GM21390 (cell line): ENCODE measurements around the gene ZC3H18.

Source experiments
- ATAC-seq: cut with Tn5 transposase; IDR thresholded peaks from one replicate; pipeline ENCODE4 v1.9.1; 2021; ENCODE audit not compliant: unreplicated experiment

The ZC3H18 gene

GRCh38 chr16:88548985-88549384 lies 21.2 kb upstream of the ZC3H18 start:
- no peak for ATAC-seq

- no peak for ATAC-seq
These were observed 20.4 kb upstream of the ZC3H18 start for GRCh38 chr16:88549671-88550245.

DNA sequence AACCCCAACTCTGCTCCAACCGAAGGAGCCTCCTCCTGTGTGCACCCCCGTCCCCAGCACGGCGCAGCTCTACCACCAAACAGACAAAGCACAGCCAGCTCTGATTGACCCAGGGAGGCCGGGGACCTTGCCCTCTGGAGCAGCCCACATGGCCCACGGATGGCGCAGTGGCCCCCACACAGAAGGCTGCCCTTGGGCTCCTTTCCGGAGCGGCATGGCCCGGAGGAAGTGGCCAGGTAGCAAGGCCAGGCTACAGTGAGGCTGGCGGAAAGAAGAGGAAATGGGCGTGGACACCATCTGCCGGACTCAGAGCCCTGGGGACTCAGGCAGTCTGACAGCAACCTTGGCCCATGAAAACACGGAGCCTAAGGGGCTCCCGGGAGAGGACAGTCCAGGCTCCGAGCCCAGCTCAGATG lies 19.9 kb upstream of the ZC3H18 start:
- ATAC-seq = no peak

GRCh38 chr16:88552166-88552565 lies 18.0 kb upstream of the ZC3H18 start:
- no peak for ATAC-seq

DNA sequence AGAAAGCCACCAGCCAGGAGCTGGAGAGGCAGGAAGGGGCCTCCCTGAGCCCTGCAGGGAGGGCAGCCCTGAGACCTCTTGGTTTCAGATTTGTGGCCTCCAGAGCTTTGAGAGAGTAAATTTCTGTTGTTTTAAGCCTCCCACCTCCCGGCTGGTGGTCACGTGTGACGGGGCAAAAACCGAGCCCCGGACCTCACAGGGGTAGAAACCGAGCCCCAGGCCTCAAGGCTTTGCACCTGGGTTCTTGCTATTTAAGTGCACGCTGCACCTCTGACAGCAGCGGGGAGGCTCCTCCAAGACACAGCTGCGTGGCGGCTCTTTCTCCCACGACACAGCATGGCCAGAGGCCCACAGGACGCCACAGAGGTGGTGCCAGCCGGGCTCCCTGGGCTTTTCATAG lies 17.4 kb upstream of the ZC3H18 start:
- no peak for ATAC-seq

GRCh38 chr16:88553739-88554138 lies 16.5 kb upstream of the ZC3H18 start:
- ATAC-seq = no peak

DNA sequence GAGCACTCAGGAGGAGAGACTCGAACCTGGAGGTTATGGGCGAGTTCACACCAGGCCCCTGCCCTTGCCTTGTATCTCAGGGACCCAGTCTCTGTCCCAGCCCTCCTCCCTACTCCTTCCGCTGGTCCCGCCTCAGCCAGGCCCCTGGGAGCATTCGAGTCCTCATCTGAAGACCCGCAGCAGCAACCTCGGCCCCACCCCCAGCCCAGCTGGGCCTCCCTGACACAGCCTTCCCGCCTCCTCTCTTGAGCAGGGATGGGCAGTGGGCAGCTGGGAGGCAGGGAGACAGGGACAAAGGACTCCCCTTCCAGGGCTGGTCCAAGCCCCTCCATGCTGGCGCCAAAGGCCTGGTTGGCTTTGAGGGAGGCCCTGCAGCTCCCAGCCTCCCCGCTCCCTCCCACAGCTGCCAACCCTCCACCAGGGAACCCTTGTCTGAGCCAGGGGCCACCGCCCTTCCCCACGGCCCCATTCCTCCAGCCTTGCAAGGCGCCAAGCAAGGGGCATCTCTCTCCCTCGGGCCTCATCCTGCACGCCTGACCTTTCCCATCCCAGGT lies 15.4 kb upstream of the ZC3H18 start:
- ATAC-seq = no peak

DNA sequence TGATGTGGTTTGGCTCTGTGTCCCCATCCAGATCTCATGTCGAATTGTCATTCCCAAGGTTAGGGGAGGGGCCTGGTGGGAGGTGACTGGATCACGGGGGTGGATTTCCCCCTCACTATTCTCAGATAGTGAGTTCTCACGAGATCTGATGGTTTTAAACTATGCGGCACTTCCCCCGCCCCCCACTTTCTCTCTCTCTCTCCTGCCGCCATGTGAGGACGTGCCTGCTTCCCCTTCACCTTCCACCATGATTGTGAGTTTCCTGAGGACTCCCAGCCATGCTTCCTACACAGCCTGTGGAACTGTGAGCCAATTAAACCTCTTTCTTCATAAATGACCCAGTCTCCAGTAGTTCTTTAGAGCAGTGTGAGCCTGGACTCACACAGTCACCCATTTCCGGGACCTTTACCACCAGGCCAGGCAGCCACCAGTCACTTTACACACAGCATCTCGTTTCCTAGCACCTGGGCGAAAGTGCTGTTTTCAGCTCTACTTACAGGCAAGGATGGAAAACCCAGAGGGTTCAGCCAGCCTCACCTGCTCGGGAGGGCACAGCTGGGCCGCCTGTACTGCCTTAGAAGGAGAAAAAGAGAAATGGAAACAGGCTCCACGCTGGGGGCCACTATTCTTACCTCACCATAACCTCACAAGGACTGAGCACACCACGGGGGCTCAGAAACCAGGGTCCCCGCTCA lies 13.8 kb upstream of the ZC3H18 start:
- ATAC-seq = no peak

DNA sequence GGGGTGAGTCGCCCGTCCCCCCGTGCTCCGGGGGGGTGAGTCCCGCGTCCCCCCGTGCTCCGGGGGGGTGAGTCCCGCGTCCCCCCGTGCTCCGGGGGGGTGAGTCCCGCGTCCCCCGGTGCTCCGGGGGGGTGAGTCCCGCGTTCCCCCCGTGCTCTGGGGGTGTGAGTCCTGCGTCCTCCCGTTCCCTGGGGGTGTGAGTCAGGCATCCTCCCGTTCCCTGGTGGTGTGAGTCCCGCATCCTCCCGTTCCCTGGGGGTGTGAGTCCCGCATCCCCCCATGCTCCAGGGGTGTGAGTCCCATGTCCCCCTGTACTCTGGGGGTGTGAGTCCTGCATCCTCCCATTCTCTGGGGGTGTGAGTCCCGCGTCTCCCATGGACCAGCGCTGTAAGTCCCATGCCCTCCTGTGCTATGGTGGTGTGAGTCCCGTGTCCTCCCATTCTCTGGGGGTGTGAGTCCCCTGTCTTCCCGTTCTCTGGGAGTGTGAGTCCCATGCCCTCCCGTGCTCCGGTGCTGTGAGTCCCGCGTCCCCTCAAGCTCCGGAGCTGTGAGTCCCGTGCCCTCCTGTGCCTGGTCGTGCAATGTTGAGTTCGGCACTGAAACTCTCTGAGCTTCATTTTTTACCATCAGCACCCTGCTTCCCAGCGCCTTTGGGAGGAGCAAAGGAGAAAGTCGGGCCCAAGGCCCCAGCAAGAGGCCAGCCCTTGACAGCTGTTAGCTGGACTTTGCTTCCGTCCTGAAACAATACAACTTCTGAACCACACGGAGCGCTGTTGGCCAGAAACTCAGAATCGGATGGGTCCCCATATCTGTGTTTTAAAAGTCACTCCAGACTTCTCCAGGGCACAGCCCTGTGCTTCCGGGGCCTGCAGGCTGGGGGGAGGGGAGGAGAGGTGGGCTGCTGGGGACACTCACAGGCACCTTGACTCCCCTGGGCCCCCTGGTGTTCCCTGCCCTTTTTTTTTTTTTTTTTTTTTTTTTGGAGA lies 11.5 kb upstream of the ZC3H18 start:
- no peak for ATAC-seq

DNA sequence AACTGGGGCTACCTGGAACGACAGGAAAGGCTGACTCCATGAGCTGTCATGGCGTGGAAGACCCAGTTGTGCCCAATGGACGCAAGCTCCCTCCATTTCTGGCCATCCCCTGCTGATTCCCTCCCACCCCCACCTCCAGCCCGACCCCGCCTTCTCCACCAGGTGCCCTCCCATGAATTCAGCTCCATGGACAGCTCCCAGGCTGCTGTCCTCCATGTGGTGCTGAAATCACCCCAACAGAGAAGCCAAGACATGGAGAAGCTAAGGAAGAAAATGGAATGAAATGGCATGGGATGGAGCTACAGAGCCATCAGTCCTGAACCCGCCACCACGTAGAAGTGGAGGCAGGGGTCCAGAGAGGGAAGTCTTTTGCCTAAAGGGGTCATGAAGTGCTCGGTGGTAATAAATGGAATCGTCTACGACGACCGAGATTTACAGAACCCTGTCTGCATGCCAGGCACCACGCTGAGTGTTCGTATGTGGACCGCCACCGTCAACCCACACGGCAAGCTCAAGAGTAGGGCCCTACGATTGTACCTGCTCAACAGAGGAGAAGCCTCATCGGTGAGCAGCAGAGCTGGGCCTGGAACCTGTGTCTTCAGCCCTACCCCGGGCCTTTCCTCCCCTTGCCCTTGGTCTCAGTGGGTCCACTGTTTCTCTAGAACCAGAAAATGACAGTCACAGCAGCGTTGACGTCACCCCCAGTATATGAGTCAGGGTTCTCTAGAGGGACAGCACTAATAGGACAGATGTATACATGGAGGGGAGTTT lies 9.3 kb upstream of the ZC3H18 start:
- ATAC-seq = no peak

DNA sequence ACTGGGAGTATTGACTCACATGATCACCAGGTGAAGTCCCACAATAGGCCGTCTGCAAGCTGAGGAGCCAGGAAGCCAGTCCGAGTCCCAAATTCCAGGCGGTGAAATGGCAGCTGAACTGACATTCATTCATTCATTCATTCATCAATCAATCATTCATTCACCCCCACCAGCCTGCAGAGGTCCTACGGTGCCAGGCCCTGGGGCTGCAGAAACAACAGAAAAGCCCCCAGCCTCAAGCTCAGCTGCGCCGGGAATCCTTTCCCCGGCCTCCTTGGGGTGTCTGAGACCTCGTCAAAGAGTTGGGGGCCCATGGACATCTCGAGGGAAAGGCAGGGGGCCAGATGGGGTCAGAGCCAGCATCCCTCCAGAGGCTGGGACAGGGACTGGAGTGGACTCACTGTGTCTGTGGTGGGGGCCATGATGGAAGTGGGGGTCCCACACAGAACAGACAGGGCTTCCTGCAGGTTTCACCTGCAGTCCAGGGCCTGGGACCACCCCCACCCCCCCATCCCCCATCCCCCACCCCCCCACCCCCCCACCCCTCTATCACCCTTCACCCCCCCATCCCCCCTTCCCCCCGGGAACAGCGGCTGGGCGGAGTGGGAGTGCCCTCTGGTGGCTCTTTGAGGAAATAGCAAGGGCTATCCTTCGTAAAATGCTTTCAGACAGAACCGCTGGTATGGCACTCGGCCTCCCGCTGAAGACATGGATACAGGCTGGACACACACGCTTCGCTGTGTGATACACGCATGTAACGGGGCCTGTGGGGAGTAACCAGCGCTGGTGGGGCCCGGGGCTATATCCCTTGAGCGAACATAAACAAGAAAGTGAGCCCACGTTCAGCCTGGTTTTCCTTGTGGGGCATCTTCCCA lies 8.5 kb upstream of the ZC3H18 start:
- ATAC-seq = no peak

DNA sequence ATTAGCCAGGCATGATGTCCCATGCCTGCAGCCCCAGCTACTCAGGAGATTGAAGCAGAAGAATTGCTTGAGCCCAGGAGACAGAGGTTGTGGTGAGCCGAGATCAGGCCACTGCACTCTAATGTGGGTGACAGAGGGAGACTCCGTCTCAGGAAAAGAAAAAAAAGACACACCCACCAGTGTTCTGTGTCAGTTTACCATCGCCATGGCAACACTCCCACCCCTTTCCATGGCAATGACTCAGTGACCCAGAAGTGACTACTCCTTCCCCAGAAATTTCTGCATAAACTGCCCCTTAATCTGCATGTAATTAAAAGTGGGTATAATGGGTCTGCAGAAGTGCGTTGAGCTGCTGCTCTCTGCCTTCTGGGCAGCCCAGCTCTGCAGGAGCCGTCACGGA lies 4.0 kb upstream of the ZC3H18 start:
- ATAC-seq = no peak

DNA sequence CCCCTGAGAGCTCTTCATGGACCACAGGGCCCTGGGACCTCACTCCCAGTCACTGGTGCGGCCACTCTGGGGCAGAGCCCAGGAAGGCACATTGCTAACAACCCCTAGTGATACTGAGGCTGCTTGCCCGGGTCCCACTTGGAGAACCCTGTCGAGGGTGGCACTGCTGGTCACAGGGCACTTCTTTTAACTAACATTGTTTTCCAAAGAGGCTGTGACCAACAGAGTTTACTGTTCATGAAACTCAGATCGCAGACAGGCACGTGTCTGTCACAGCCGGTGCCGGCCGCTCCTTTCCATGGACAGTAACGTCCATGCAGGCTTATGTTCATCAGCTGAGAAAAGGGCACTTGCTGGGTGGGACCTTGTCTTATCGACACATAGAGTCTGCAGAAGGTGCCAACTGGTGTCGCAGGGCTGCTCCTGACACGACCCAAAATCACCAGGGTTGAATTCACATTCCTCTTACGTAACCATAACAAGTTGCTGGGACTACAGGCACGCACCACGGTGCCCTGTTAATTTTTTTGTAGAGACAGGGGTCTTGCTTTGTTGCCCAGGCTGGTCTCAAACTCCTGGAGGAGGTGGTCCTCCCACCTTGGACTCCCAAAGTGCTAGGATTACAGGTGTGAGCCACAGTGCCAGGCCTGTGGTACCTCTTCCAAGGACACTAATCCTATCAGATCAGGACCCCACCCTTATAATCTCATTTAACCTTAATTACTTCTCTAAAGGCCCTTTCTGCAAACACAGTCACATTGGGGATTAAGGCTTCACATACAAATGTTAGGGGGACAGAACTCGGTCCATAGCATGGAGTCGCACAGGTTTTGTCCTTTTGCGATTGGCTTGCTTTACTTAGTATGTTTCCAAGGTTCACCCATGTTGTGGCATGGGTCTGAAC lies 1.2 kb upstream of the ZC3H18 start:
- ATAC-seq = no peak

- ATAC-seq = peak; percentile 28
These were observed 604 bp upstream of the ZC3H18 start for GRCh38 chr16:88569614-88569984.

DNA sequence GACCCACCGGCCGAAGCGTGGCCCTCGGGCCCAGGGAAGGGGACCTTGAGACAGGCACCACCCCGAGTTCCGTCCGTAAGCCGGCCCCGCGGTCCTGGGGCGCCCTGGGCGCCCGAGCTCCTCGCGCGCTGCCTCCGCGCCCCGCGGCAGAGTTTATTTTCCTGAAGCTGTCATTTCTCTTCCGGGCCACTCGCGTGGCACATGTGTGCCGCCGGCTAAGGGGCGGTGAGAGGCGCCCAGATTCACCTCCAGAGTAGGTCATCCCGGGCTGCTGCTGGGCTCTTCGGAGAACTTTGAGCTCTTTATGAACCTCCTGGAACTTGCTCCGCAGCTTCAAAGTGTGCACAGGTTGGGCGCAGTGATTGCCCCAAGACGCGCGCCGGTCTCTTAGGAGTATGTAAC lies 489 bp downstream of the ZC3H18 start:
- peak; percentile 25 for ATAC-seq

DNA sequence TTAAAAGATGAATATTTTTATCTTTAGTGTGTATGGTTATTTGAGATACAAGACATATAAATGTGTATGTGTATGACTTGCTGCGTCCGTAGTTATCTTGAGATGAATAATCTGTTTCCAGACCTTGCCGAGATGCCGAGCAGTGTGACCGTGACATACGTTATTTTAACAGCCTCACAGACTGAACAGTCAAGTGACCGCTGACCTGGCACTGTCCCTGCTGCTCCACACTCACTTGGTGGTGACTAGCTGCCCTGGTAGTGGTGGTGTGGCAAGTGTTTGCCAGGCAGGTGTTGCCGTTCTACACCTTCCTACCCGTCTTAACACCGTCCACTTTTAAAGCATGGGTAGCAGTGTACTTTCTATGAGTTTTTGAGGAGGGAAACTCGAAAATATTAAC lies 5.0 kb downstream of the ZC3H18 start:
- ATAC-seq = no peak

DNA sequence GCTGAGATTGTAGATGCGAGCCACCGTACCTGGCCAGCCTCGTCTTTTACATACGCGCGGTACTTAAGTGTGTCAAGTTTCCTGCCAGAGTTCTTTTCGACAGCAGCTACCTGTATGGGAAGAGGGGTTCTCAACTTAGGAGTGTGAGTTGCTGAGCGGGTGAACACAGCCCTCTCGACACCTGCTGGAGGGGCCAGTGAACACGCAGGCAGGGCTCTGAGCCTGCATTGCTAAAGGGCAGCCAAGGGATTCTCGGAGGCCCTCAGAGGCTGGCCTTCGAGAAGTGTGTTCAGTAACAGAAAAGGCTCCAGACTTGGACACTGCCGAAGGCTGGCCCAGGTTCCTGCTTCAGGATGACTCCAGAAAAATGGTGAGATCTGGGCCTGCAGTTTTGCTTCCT lies 6.1 kb downstream of the ZC3H18 start:
- no peak for ATAC-seq

- no peak for ATAC-seq
These were observed 7.0 kb downstream of the ZC3H18 start for GRCh38 chr16:88577166-88577565.
